WTC11 (cell line): ENCODE data around the gene NDUFS1. TPM values are rescaled to one million over a fixed set of nuclear protein-coding genes. Genes with fewer than 3 reads are reported as not detected.

ENCODE experiments used
- ATAC-seq: fragments of 200-7000 bp; cut with Tn5 transposase; 2 replicates; pipeline ENCODE4 v1.10.0; 2021; ENCODE audit warnings: mild to moderate bottlenecking, moderate library complexity
- CTCF ChIA-PET: fragments of 300-600 bp; sonication (Branson Sonifier 250); formaldehyde crosslinking; loops from one replicate; lab custom pipeline; 2021; ENCODE audit warnings: antibody characterized with exemption; lab: Charles Lee
- POLR2A ChIA-PET: fragments of 350-600 bp; sonication (Branson Sonifier 250); formaldehyde crosslinking; loops from one replicate; lab custom pipeline; 2021; ENCODE audit warnings: antibody characterized with exemption; lab: Charles Lee
- DNase-seq: peaks from one replicate; pipeline ENCODE4 v3.0.0; 2021; ENCODE audit warnings: low spot score
- H3K27ac Mint-ChIP-seq: 2 replicates; pipeline ENCODE4 v1.8.0; 2021; ENCODE audit warnings: mixed read lengths
- H3K27me3 Mint-ChIP-seq: 2 replicates; pipeline ENCODE4 v1.8.0; 2021; ENCODE audit warnings: low read depth, mild to moderate bottlenecking, moderate library complexity, mixed read lengths
- H3K36me3 Mint-ChIP-seq: 2 replicates; pipeline ENCODE4 v1.8.0; 2021; ENCODE audit warnings: mixed read lengths
- H3K4me1 Mint-ChIP-seq: 2 replicates; pipeline ENCODE4 v1.8.0; 2022; ENCODE audit warnings: mixed read lengths
- H3K4me3 Mint-ChIP-seq: 2 replicates; pipeline ENCODE4 v1.8.0; 2021; ENCODE audit warnings: mild to moderate bottlenecking, moderate library complexity, mixed read lengths
- H3K9me3 Mint-ChIP-seq: 2 replicates; pipeline ENCODE4 v1.8.0; 2021; ENCODE audit warnings: mixed read lengths
- CREB1 ChIP-seq: sonication (generic); formaldehyde crosslinking; IDR thresholded peaks from 2 replicates; pipeline ENCODE4 v1.8.0; 2023; ENCODE audit warnings: mild to moderate bottlenecking, missing genetic modification reagents
- ERG ChIP-seq: fragments of 250-450 bp; sonication (Bioruptor Pico); IDR thresholded peaks from 2 replicates; pipeline ENCODE4 v1.8.0; 2021; ENCODE audit warnings: mild to moderate bottlenecking
- ETV6 ChIP-seq: sonication (generic); formaldehyde crosslinking; IDR thresholded peaks from 2 replicates; pipeline ENCODE4 v1.8.1; 2022; ENCODE audit warnings: mild to moderate bottlenecking, missing genetic modification reagents
- HMGXB4 ChIP-seq: sonication (generic); formaldehyde crosslinking; IDR thresholded peaks from 2 replicates; pipeline ENCODE4 v1.8.1; 2023; ENCODE audit warnings: mild to moderate bottlenecking, moderate library complexity, missing genetic modification reagents
- JAZF1 ChIP-seq: fragments of 250-450 bp; sonication (Bioruptor Pico); IDR thresholded peaks from 2 replicates; pipeline ENCODE4 v1.9.0; 2021; ENCODE audit warnings: moderate library complexity, mild to moderate bottlenecking, inconsistent platforms
- JUN ChIP-seq: sonication (generic); formaldehyde crosslinking; IDR thresholded peaks from 2 replicates; pipeline ENCODE4 v1.8.0; 2023; ENCODE audit warnings: mild to moderate bottlenecking, missing genetic modification reagents
- NFATC4 ChIP-seq: fragments of 250-450 bp; sonication (Bioruptor Pico); IDR thresholded peaks from 2 replicates; pipeline ENCODE4 v1.9.0; 2021; ENCODE audit warnings: mild to moderate bottlenecking
- NFE2L1 ChIP-seq: sonication (generic); formaldehyde crosslinking; IDR thresholded peaks from 2 replicates; pipeline ENCODE4 v1.8.1; 2023; ENCODE audit warnings: missing genetic modification reagents
- NFYB ChIP-seq: sonication (generic); formaldehyde crosslinking; conservative IDR thresholded peaks from 2 replicates; pipeline ENCODE4 v1.8.0; 2022; ENCODE audit warnings: low read depth, missing genetic modification reagents
- NR2C2 ChIP-seq: sonication (generic); formaldehyde crosslinking; IDR thresholded peaks from 2 replicates; pipeline ENCODE4 v1.8.0; 2022; ENCODE audit warnings: mild to moderate bottlenecking, missing genetic modification reagents
- PRDM15 ChIP-seq: sonication (generic); formaldehyde crosslinking; IDR thresholded peaks from 2 replicates; pipeline ENCODE4 v1.8.0; 2022; ENCODE audit warnings: missing genetic modification reagents
- USF1 ChIP-seq: sonication (generic); formaldehyde crosslinking; IDR thresholded peaks from 2 replicates; pipeline ENCODE4 v1.8.0; 2022; ENCODE audit warnings: mild to moderate bottlenecking, missing genetic modification reagents
- ZBTB21 ChIP-seq: sonication (generic); formaldehyde crosslinking; IDR thresholded peaks from 2 replicates; pipeline ENCODE4 v1.8.1; 2023; ENCODE audit warnings: mild to moderate bottlenecking, missing genetic modification reagents, borderline replicate concordance
- ZMAT4 ChIP-seq: fragments of 250-450 bp; sonication (Bioruptor Pico); IDR thresholded peaks from 2 replicates; pipeline ENCODE4 v1.9.0; 2021; ENCODE audit warnings: mild to moderate bottlenecking
- ZNF121 ChIP-seq: sonication (generic); formaldehyde crosslinking; IDR thresholded peaks from 2 replicates; pipeline ENCODE4 v1.8.0; 2023; ENCODE audit warnings: missing genetic modification reagents
- ZNF138 ChIP-seq: sonication (generic); formaldehyde crosslinking; conservative IDR thresholded peaks from 2 replicates; pipeline ENCODE4 v1.8.1; 2022; ENCODE audit warnings: mild to moderate bottlenecking, moderate library complexity, missing genetic modification reagents
- ZNF219 ChIP-seq: sonication (generic); formaldehyde crosslinking; IDR thresholded peaks from 2 replicates; pipeline ENCODE4 v1.8.0; 2023; ENCODE audit warnings: missing genetic modification reagents, mild to moderate bottlenecking, borderline replicate concordance
- ZNF512 ChIP-seq: sonication (generic); formaldehyde crosslinking; IDR thresholded peaks from 2 replicates; pipeline ENCODE4 v1.8.1; 2022; ENCODE audit warnings: missing genetic modification reagents, borderline replicate concordance
- total RNA-seq: library from RNA; stranded (reverse); gene quantifications from 3 replicates; pipeline ENCODE4 v1.2.3, GENCODE V29; 2021

The NDUFS1 gene
- total RNA-seq, 1 experiment from 2014 or later: 106 TPM

GRCh38 chr2:206092297-206092696 is 66.9 kb downstream of the NDUFS1 start (continued):
- no peak for TF ChIP-seq CREB1 (CRISPR knock-in tag)

- no peaks in the 10 kb centered on the region for H3K27me3 Mint-ChIP-seq
- no peak for DNase-seq
- no peak overlapping the region for H3K4me3 Mint-ChIP-seq
- H3K36me3 Mint-ChIP-seq: peaks cover 25% of the 10 kb centered on the region
- H3K9me3 Mint-ChIP-seq: no peaks in the 10 kb centered on the region
- ChIA-PET POLR2A (interaction anchor here (0.6 kb wide), 1 partner anchor 20 kb away, joined by 4 read pairs; no protein-coding TSS in a partner anchor), CTCF (no interaction called here)
- TF ChIP-seq ZNF121 (CRISPR knock-in tag) (peak; percentile 68; the same call in 1 of the 2 replicates), ZBTB21 (CRISPR knock-in tag) (no peak)
- no peak for ATAC-seq
- peaks cover 18% of the 10 kb centered on the region for H3K4me1 Mint-ChIP-seq
- no peak overlapping the region for H3K27ac Mint-ChIP-seq
Observed at GRCh38 chr2:206088248-206088647, 71.0 kb downstream of the NDUFS1 start.

GRCh38 chr2:206086716-206087350 is 72.4 kb downstream of the NDUFS1 start:
- CTCF ChIA-PET: interaction anchor here (0.6 to 1.7 kb wide), 6 partner anchors 13 to 1964 kb away, joined by 3 to 8 read pairs (median 4); no protein-coding TSS in a partner anchor
- DNase-seq: no peak
- POLR2A ChIA-PET: interaction anchor here (0.6 kb wide), 1 partner anchor 97 kb away, joined by 3 read pairs; no protein-coding TSS in a partner anchor
- Mint-ChIP-seq H3K27me3 (no peaks in the 10 kb centered on the region), H3K4me3 (peak overlapping the region; percentile 98), H3K36me3 (peaks cover 25% of the 10 kb centered on the region), H3K4me1 (peaks cover 19% of the 10 kb centered on the region), H3K27ac (peak overlapping the region; percentile 92), H3K9me3 (no peaks in the 10 kb centered on the region)
- ATAC-seq: no peak
- TF ChIP-seq JUN (CRISPR knock-in tag) (no peak), ETV6 (CRISPR knock-in tag) (no peak), NR2C2 (no peak), ZNF512 (CRISPR knock-in tag) (no peak), ERG (no peak), NFYB (no peak), NFATC4 (CRISPR knock-in tag) (no peak), NFE2L1 (CRISPR knock-in tag) (no peak)

- Mint-ChIP-seq H3K36me3 (peaks cover 25% of the 10 kb centered on the region), H3K27me3 (no peaks in the 10 kb centered on the region; the same call in 1 of the 2 replicates), H3K4me3 (peak within 1 kb of the TSS; percentile 98), H3K4me1 (peaks cover 26% of the 10 kb centered on the region), H3K9me3 (no peaks in the 10 kb centered on the region), H3K27ac (peak within 1 kb of the TSS; percentile 99)
- ATAC-seq: peak; percentile 74
- peak; percentile 65 for DNase-seq
- CTCF ChIA-PET: interaction anchor here (0.6 to 1.7 kb wide), 6 partner anchors 12 to 98 kb away, joined by 3 to 8 read pairs (median 4); no protein-coding TSS in a partner anchor
- POLR2A ChIA-PET: interaction anchor here (0.7 kb wide), 1 partner anchor 73 kb away, joined by 3 read pairs; the partner anchor contains the start of genes EEF1B2 and NDUFS1
- TF ChIP-seq JUN (CRISPR knock-in tag) (0 out of 2 replicates have a peak, but pooled peaks have one; percentile 71), ETV6 (CRISPR knock-in tag) (0 out of 2 replicates have a peak, but pooled peaks have one; percentile 30), ZNF219 (peak; percentile 52; the same call in 1 of the 2 replicates), ZNF138 (CRISPR knock-in tag) (no peak), PRDM15 (CRISPR knock-in tag) (no peak), ZNF121 (CRISPR knock-in tag) (no peak), JAZF1 (CRISPR knock-in tag) (no peak), USF1 (CRISPR knock-in tag) (peak; percentile 35; the same call in 1 of the 2 replicates), HMGXB4 (CRISPR knock-in tag) (peak; percentile 79; the same call in 1 of the 2 replicates), ZMAT4 (CRISPR knock-in tag) (no peak)
Observed at GRCh38 chr2:206085742-206086445, 73.3 kb downstream of the NDUFS1 start, which contains the start of gene INO80D. TSS of gene INO80D (minus strand) at chr2:206086174. CDS start at chr2:206063016, 23,158 bp downstream.
